GM10248 (cell line): Measurements from ENCODE around the gene MND1.
"Not testable (repeated sequence)": the region's sequence is repeated elsewhere in the genome, so short reads cannot be mapped to it uniquely, and the experiment has no call there.

Experiments used
- CTCF ChIA-PET: fragments of 300-600 bp; sonication (Branson Sonifier 250); formaldehyde crosslinking; extraction: SDS; loops from one replicate; lab custom pipeline; 2021; ENCODE audit warnings: antibody characterized with exemption; lab: Yijun Ruan, JAX
- POLR2A ChIA-PET: fragments of 350-650 bp; sonication (Branson Sonifier 250); formaldehyde crosslinking; extraction: SDS; loops from one replicate; lab custom pipeline; 2020; ENCODE audit warnings: antibody characterized with exemption; lab: Yijun Ruan, JAX
- DNase-seq: peaks from one replicate; pipeline ENCODE4 v3.0.0; 2012; ENCODE audit errors: extremely low spot score
- CTCF ChIP-seq: IDR thresholded peaks from 2 replicates; pipeline ENCODE4 v1.5.1; 2012; ENCODE audit warnings: mild to moderate bottlenecking, low read depth; ENCODE audit errors: extremely low read depth, missing control alignments, control extremely low read depth

Gene MND1

GRCh38 chr4:153409412-153409811, 64.9 kb downstream of the MND1 start:
- ChIA-PET POLR2A (no interaction called here), CTCF (interaction anchor here (1.2 kb wide), 2 partner anchors 24 to 38 kb away, joined by 3 to 4 read pairs; no protein-coding TSS in a partner anchor)
- DNase-seq = no peak
- no peak for TF ChIP-seq CTCF

DNA sequence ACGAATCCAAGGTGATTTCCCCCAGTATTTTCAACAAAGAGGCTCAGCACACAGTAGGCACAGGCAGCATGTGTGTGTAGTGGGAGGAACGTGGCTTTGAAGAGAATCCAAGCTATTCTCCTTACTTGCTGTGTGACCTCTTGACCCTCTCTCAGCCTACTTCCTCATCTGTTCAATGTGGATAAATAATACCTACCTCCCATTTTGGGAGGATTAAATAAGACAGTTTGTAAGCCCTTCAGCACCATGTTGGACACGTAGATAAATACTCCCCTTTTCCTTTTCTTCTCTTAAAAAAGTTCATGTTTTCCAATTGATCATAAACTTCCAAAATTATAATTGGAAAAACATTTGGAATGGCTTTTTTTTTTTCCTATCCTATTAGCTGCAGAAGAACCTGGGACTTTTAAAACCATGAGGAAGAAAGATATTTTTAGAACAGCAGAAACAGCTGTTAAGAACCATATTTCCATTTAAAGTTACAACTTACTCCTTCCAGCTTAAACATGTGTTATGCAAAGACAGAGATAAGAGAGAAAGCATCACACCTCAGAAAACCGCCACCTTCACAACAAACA, 65.5 kb downstream of the MND1 start:
- POLR2A ChIA-PET = no interaction called here
- DNase-seq = no peak
- no peak for TF ChIP-seq CTCF
- CTCF ChIA-PET = interaction anchor here (1.2 kb wide), 1 partner anchor 23 kb away, joined by 4 read pairs; no protein-coding TSS in a partner anchor

DNA sequence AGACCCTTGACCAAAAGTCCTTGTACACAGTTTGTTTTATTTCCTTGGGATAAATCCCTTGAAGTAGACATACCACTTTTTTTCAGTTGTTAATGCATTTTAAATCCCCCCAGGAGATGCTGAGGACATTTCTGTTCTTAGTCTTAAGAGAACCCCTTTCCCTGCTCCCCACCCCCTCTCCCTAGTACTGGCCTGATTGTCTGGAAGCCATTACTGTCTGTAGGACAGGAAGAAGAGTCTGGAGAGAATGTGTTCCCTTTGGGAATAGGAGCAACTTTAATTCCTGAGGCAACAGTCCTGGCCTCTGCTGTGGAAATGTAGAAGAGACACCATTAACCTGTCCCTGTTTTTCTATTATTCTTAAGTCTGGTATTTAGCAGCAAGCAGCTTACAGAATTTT, 69.4 kb downstream of the MND1 start:
- CTCF ChIA-PET = interaction anchor here (1.3 kb wide), 1 partner anchor 8 kb away, joined by 4 read pairs; no protein-coding TSS in a partner anchor

GRCh38 chr4:153416456-153416855, 72.0 kb downstream of the MND1 start:
- CTCF ChIA-PET = interaction anchor here (0.8 to 1.6 kb wide), 3 partner anchors 24 to 49 kb away, joined by 3 to 4 read pairs (median 3); partner anchors contain the start of gene TMEM131L
- POLR2A ChIA-PET, DNase-seq: not testable (repeated sequence)

More for the DNA sequence above, 69.4 kb downstream of the MND1 start:
- POLR2A ChIA-PET = no interaction called here
- no peak for TF ChIP-seq CTCF
- no peak for DNase-seq

GRCh38 chr4:153418121-153418520, 73.6 kb downstream of the MND1 start:
- no peak for TF ChIP-seq CTCF
- DNase-seq = no peak
- ChIA-PET CTCF (interaction anchor here (1.2 to 1.9 kb wide), 4 partner anchors 13 to 72 kb away, joined by 3 to 5 read pairs (median 4); no protein-coding TSS in a partner anchor), POLR2A (no interaction called here)

DNA sequence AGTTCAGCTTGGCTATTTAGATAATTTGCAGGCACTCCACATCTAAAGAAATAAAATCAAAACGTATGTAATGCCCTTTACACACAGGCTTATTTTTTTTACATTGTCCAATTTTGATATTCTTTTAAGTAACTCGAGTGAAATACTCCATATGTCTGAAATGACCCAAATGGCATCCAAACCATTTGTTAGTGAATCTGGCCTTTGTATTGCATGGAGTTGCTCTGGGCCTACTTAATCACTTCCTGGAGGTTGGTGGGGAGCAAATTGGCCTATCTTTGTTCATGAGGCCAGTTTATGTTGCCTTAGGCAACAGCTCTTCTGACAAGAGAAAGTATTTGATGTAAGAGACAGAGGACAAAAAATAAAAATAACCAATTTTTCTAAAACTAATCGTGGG, 74.1 kb downstream of the MND1 start:
- ChIA-PET CTCF (interaction anchor here (1.2 to 1.9 kb wide), 4 partner anchors 13 to 73 kb away, joined by 3 to 5 read pairs (median 4); no protein-coding TSS in a partner anchor), POLR2A (no interaction called here)
- no peak for TF ChIP-seq CTCF
- DNase-seq = no peak

GRCh38 chr4:153419029-153419428, 74.5 kb downstream of the MND1 start:
- ChIA-PET CTCF (interaction anchor here (1.1 to 1.8 kb wide), 4 partner anchors 14 to 73 kb away, joined by 3 to 4 read pairs (median 4); no protein-coding TSS in a partner anchor), POLR2A (no interaction called here)
- DNase-seq = no peak
- TF ChIP-seq CTCF = no peak
